Neuronal stem cell (in vitro differentiated cells): ENCODE data around the gene NKX2-1.
A peak's percentile ranks its signal among the peaks of the same experiment; 100 is the strongest.

ENCODE experiments used
- DNase-seq: peaks from one replicate; pipeline ENCODE4 v3.0.0-alpha.2; 2013; ENCODE audit warnings: low spot score
- H2AFZ ChIP-seq: one replicate; pipeline ENCODE4 v1.6.1; 2013; ENCODE audit warnings: mild to moderate bottlenecking, low read length, inconsistent platforms
- H2AK5ac ChIP-seq: 2 replicates; pipeline ENCODE4 v1.6.1; 2013; ENCODE audit warnings: low read depth, mild to moderate bottlenecking, inconsistent platforms, low read length, moderate library complexity, mixed read lengths
- H2BK120ac ChIP-seq: 2 replicates; pipeline ENCODE4 v1.6.1; 2013; ENCODE audit warnings: low read depth, mild to moderate bottlenecking, inconsistent platforms, low read length, moderate library complexity, mixed read lengths
- H2BK12ac ChIP-seq: one replicate; pipeline ENCODE4 v1.6.1; 2013; ENCODE audit warnings: low read length, inconsistent platforms
- H2BK15ac ChIP-seq: 2 replicates; pipeline ENCODE4 v1.6.1; 2013; ENCODE audit warnings: mild to moderate bottlenecking, low read length, inconsistent platforms, mixed read lengths
- H2BK5ac ChIP-seq: one replicate; pipeline ENCODE4 v1.6.1; 2013; ENCODE audit warnings: inconsistent platforms, mild to moderate bottlenecking, low read length, moderate library complexity
- H3K14ac ChIP-seq: one replicate; pipeline ENCODE4 v1.6.1; 2013; ENCODE audit warnings: low read length, inconsistent platforms
- H3K18ac ChIP-seq: 2 replicates; pipeline ENCODE4 v1.6.1; 2013; ENCODE audit warnings: low read length, inconsistent platforms
- H3K23ac ChIP-seq: 2 replicates; pipeline ENCODE4 v1.6.1; 2013; ENCODE audit warnings: low read depth, mild to moderate bottlenecking, mixed read lengths, low read length, inconsistent platforms; ENCODE audit not compliant: poor library complexity
- H3K27ac ChIP-seq: replicated peaks from 3 replicates; pipeline ENCODE4 v1.5.1; 2013; ENCODE audit warnings: low read length, inconsistent platforms
- H3K27me3 ChIP-seq, 3 experiments: 2 replicates each; pipeline ENCODE4 v1.6.1; 2013; ENCODE audit warnings: low read length in 3 of 3, mild to moderate bottlenecking in 2 of 3, inconsistent platforms in 1 of 3, low read depth in 1 of 3, mixed read lengths in 1 of 3, moderate library complexity in 1 of 3; ENCODE audit not compliant: control insufficient read depth in 3 of 3, insufficient read depth in 3 of 3
- H3K36me3 ChIP-seq, 2 donors: replicated peaks in 1 of 2; 2 replicates each; pipeline ENCODE4 v1.6.1; 2013; ENCODE audit warnings: low read length in 2 of 2; ENCODE audit not compliant: control insufficient read depth in 2 of 2, insufficient read depth in 2 of 2
- H3K4ac ChIP-seq: 2 replicates; pipeline ENCODE4 v1.6.1; 2013; ENCODE audit warnings: inconsistent platforms, mild to moderate bottlenecking, low read length, moderate library complexity
- H3K4me1 ChIP-seq, 2 donors: 1 replicate in 1 of 2; 2 replicates in 1 of 2; pipeline ENCODE4 v1.6.1; 2013; ENCODE audit warnings: low read length in 2 of 2, low read depth in 1 of 2; ENCODE audit not compliant: control insufficient read depth in 2 of 2, insufficient read depth in 1 of 2
- H3K4me2 ChIP-seq: one replicate; pipeline ENCODE4 v1.6.1; 2013; ENCODE audit warnings: mild to moderate bottlenecking, low read length, inconsistent platforms; ENCODE audit not compliant: insufficient read depth, poor library complexity, severe bottlenecking
- H3K4me3 ChIP-seq, 2 donors: 2 replicates each; pipeline ENCODE4 v1.5.1; 2013; ENCODE audit warnings: low read length in 2 of 2, mild to moderate bottlenecking in 2 of 2, inconsistent platforms in 1 of 2, moderate library complexity in 1 of 2
- H3K79me1 ChIP-seq: one replicate; pipeline ENCODE4 v1.6.1; 2013; ENCODE audit warnings: low read depth, mild to moderate bottlenecking, inconsistent platforms, low read length, moderate library complexity
- H3K9ac ChIP-seq: one replicate; pipeline ENCODE4 v1.6.1; 2013; ENCODE audit warnings: mild to moderate bottlenecking, low read depth, low read length, inconsistent platforms; ENCODE audit not compliant: poor library complexity
- H3K9me3 ChIP-seq, 2 donors: replicated peaks in 1 of 2; 2 replicates each; pipeline versions ENCODE3 to v1.6.1; 2013; ENCODE audit warnings: low read length in 2 of 2, mild to moderate bottlenecking in 2 of 2, inconsistent platforms in 1 of 2, low read depth in 1 of 2, mixed read lengths in 1 of 2, moderate library complexity in 1 of 2; ENCODE audit not compliant: control insufficient read depth in 2 of 2, insufficient read depth in 1 of 2
- H4K8ac ChIP-seq: one replicate; pipeline ENCODE4 v1.6.1; 2013; ENCODE audit warnings: low read depth, mild to moderate bottlenecking, inconsistent platforms, low read length, moderate library complexity
- H4K91ac ChIP-seq: one replicate; pipeline ENCODE4 v1.6.1; 2013; ENCODE audit warnings: low read length, low read depth, mild to moderate bottlenecking, inconsistent platforms; ENCODE audit not compliant: poor library complexity
- WGBS, 2 donors: extraction: QIAGEN DNeasy Blood & Tissue Kit; methylation state at CpG; one replicate each; pipeline ENCODE4 v1.1.7; 2013; ENCODE audit warnings: missing lambda C conversion rate in 2 of 2, mixed read lengths in 1 of 2; ENCODE audit not compliant: insufficient read length in 2 of 2, insufficient replicate concordance in 1 of 2; ENCODE audit errors: extremely low coverage in 2 of 2; 5-methylcytosine and 5-hydroxymethylcytosine counted together

NKX2-1 gene

DNA sequence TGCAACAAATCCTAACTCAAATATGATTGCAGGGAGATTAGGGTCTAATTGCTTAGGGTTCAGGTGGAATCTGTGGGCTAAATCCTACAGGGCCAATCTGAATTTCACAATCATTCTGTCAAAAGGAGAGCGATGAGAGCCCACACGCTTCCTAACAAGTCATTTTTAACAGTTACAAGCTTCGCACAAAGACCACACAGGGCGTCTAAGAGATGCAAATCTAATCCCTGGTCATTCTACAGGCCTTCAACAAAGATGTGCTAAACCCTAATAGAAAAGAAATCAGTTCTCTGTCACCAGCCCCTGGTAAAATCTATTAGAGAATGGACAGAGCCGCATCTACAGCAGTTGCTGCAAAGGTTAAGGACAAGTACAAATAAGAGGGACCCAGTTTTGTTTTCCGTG, 15.3 kb downstream of the NKX2-1 start:
- Histone ChIP-seq H3K4me3 (no peak overlapping the region), H3K4me1 (peaks cover 0 to 3% of the 10 kb centered on the region in 2 donors), H3K23ac (no peak overlapping the region), H3K27ac (no peak overlapping the region), H2BK120ac (no peak overlapping the region), H3K4me2 (peak overlapping the region; percentile 50), H3K9ac (no peak overlapping the region), H2BK15ac (no peak overlapping the region), H2AK5ac (no peak overlapping the region), H3K18ac (no peak overlapping the region), H3K4ac (no peak overlapping the region), H3K14ac (no peak overlapping the region), H4K8ac (no peak overlapping the region), H2BK5ac (no peak overlapping the region), H2BK12ac (no peak overlapping the region), H3K27me3 (peaks cover 28 to 98% (median 84%) of the 10 kb centered on the region in 3 experiments), H3K9me3 (peaks cover 0 to 9% of the 10 kb centered on the region in 2 donors), H3K36me3 (no peaks in the 10 kb centered on the region), H4K91ac (no peak overlapping the region), H2AFZ (no peak overlapping the region), H3K79me1 (no peaks in the 10 kb centered on the region)
- no CpG with 5 or more reads among the region's 6 CpGs for WGBS, 2 donors
- no peak for DNase-seq

DNA sequence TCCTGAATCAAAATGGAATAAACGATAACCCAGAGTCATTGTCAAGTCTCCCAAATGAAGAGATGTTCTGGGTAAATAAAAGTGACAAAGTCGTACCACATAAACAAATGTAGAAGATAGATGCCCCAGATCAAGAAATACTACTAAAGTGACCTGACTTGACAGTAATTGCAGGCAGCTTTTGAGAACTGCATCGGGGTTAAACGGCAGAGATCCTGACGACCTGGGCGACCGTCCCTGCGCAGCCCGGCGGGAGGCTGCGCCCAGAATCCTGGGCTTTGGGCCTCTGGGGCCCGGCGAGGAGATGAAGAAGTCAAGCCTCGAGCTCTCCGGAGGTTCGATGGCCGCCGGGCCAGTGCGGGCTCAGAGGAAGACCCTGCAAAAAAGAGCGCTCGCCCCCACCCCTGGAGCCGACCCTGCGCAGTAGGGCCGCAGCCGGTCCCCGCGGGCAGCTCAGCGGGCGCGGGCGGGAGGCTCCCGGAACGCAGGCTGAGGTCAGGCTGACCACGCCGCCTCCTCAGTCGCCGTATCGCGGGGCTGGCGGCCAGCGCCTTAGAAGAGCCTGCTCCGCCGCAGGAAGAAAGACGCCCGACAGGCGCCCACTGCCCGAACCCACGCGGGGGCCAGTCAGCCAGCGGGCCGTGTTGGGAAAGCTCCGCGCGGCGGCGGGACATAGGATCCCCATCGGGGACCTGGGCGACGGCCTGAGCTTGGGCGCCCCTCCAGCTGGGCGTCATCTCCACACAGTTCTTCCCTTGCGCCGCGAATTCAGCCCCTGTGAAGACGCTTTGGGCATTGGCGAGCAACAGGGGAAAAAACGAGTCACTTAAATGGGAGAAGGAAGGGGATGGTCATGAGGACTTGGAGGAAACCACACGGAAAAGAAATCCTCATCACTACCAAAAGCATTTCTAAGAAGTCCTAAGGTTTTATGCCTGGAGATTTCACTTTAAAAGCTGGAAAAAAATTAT, 16.0 kb downstream of the NKX2-1 start:
- Histone ChIP-seq H2AFZ (peak overlapping the region; percentile 66), H3K4ac (no peak overlapping the region), H2BK12ac (no peak overlapping the region), H3K36me3 (no peaks in the 10 kb centered on the region), H3K18ac (peak overlapping the region; percentile 71), H3K79me1 (no peaks in the 10 kb centered on the region), H2AK5ac (no peak overlapping the region), H2BK120ac (no peak overlapping the region), H3K4me3 (no peak overlapping the region), H3K9me3 (peaks cover 0 to 9% of the 10 kb centered on the region in 2 donors), H3K27ac (no peak overlapping the region), H4K8ac (no peak overlapping the region), H3K4me2 (peak overlapping the region; percentile 55), H2BK15ac (no peak overlapping the region), H3K23ac (peak overlapping the region; percentile 29), H3K14ac (no peak overlapping the region), H3K4me1 (peaks cover 0 to 3% of the 10 kb centered on the region in 2 donors), H4K91ac (no peak overlapping the region), H3K9ac (no peak overlapping the region), H2BK5ac (no peak overlapping the region), H3K27me3 (peaks cover 22 to 98% (median 82%) of the 10 kb centered on the region in 3 experiments)
- DNase-seq, result no peak
- WGBS, 2 donors, result no CpG with 5 or more reads among the region's 68 CpGs

DNA sequence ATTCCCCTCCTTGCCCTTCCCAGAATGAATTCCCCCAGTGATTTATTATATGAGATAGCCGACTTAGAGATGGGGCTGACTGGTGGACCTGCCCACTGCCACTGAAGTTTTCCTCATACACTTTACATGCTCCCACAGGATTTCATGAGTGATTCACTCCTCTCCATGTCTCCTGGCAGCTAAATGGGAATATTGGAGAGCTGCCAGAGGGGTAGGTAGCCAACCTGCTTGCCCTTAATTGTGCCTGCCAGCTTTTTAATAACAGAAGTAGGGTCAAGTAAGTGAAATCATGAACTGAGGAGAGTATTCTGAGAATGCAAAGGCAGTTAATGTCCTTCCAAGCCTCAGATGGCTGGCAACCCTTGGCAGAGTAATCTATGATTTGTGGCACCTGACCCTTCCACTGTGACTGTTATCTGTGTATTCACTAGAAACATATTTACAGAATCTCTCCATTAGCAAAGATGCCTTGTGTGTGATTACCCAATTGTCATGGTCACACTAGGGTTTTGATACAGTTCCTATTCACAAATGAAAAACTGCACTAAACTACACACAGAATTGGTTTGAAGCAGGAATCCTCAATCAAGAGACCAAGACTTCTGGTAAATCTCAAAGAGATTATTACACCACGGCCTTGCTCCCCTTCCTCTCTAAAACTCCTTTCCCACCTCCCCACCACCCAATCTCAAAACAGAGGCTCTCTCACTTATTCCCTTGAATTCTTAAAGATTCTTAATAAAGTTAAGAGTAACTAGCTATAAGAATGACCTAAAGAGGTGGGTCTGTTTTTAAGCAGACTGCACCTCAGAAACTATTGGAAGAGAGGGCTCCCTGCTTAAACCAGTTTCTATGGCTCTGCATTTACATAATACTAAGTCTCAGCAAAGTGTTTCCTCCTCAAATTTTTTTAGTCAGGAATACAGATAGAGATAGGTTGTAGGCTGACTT, 17.2 kb downstream of the NKX2-1 start:
- WGBS, 2 donors, result no CpG with 5 or more reads among the region's 2 CpGs
- no peak overlapping the region for H2AK5ac ChIP-seq
- no peak overlapping the region for H2AFZ ChIP-seq
- H3K79me1 ChIP-seq, result no peaks in the 10 kb centered on the region
- H3K23ac ChIP-seq, result no peak overlapping the region
- H3K9ac ChIP-seq, result no peak overlapping the region
- DNase-seq, result no peak
- H3K4me3 ChIP-seq, result no peak overlapping the region
- H3K18ac ChIP-seq, result no peak overlapping the region
- no peak overlapping the region for H2BK15ac ChIP-seq
- no peak overlapping the region for H2BK5ac ChIP-seq
- no peak overlapping the region for H4K91ac ChIP-seq
- H3K27me3 ChIP-seq, result peaks cover 21 to 97% (median 76%) of the 10 kb centered on the region in 3 experiments
- peaks cover 0 to 6% of the 10 kb centered on the region in 2 donors for H3K9me3 ChIP-seq
- peaks cover 0 to 3% of the 10 kb centered on the region in 2 donors for H3K4me1 ChIP-seq
- H2BK12ac ChIP-seq, result no peak overlapping the region
- no peak overlapping the region for H2BK120ac ChIP-seq
- no peak overlapping the region for H3K14ac ChIP-seq
- no peak overlapping the region for H3K4ac ChIP-seq
- H3K4me2 ChIP-seq, result no peak overlapping the region
- H3K36me3 ChIP-seq, result no peaks in the 10 kb centered on the region
- H4K8ac ChIP-seq, result no peak overlapping the region
- H3K27ac ChIP-seq, result no peak overlapping the region
